IPS-18a (cell line): ENCODE results near the gene ATP9A.
"Not testable (repeated sequence)": the region's sequence is repeated elsewhere in the genome, so short reads cannot be mapped to it uniquely, and the experiment has no call there.

Experiments used
- H3K27ac ChIP-seq: one replicate; pipeline ENCODE4 v1.5.1; 2013; ENCODE audit warnings: low read length
- H3K27me3 ChIP-seq: one replicate; pipeline ENCODE4 v1.6.1; 2013; ENCODE audit warnings: mild to moderate bottlenecking, low read length; ENCODE audit not compliant: control insufficient read depth, insufficient read depth
- H3K36me3 ChIP-seq: one replicate; pipeline ENCODE4 v1.6.1; 2013; ENCODE audit warnings: low read depth, low read length; ENCODE audit not compliant: control insufficient read depth
- H3K4me1 ChIP-seq: one replicate; pipeline ENCODE4 v1.6.1; 2013; ENCODE audit warnings: low read depth, low read length; ENCODE audit not compliant: control insufficient read depth
- H3K4me3 ChIP-seq: one replicate; pipeline ENCODE4 v1.5.1; 2013; ENCODE audit warnings: low read length
- H3K9ac ChIP-seq: one replicate; pipeline ENCODE4 v1.6.1; 2013; ENCODE audit warnings: mild to moderate bottlenecking, low read length, moderate library complexity
- H3K9me3 ChIP-seq: one replicate; pipeline ENCODE4 v1.6.1; 2013; ENCODE audit warnings: low read depth, low read length; ENCODE audit not compliant: control insufficient read depth

ATP9A gene

GRCh38 chr20:51760905-51761546, 7.2 kb downstream of the ATP9A start:
- no peaks in the 10 kb centered on the region for H3K9me3 ChIP-seq
- H3K27me3 ChIP-seq: no peaks in the 10 kb centered on the region
- no peak overlapping the region for H3K9ac ChIP-seq
- H3K4me1 ChIP-seq: no peaks in the 10 kb centered on the region
- no peaks in the 10 kb centered on the region for H3K36me3 ChIP-seq
- H3K4me3 ChIP-seq: no peak overlapping the region
- no peak overlapping the region for H3K27ac ChIP-seq

DNA sequence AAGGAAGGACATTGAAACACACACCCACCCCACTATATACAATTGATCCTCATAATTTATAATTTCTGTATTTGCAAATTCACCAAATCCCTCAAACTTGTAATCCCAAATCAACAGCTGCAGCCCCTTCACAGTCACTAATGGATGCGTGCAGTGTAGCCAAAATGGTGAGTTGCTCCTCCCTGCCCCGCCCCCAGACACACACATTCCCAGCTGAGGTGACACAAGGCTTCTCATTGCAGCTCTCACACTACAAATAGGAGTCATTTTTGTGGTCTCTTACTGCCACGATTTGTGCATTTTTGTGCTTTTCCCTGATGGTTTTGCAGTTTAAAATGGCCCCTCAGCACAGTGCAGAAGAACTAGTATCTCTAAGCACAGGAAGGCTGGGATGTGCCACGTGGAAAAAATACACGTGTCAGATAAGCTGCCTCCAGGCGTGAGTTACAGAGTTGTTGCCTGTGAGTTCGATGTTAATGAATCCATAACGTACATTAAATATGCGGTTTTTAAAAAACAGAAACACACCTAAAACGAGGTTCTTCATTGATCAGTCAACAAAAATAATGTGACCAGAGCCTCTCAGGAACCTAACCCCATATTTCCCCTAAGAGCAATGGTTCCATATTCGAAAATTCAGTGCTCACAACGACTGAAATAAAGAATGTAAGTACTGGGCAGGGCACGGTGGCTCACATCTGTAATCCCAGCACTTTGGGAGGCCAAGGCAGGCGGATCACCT, 8.2 kb downstream of the ATP9A start:
- Histone ChIP-seq H3K36me3 (no peaks in the 10 kb centered on the region), H3K27ac (no peak overlapping the region), H3K4me1 (no peaks in the 10 kb centered on the region), H3K9me3 (no peaks in the 10 kb centered on the region), H3K9ac (no peak overlapping the region), H3K27me3 (no peaks in the 10 kb centered on the region), H3K4me3 (no peak overlapping the region)

DNA sequence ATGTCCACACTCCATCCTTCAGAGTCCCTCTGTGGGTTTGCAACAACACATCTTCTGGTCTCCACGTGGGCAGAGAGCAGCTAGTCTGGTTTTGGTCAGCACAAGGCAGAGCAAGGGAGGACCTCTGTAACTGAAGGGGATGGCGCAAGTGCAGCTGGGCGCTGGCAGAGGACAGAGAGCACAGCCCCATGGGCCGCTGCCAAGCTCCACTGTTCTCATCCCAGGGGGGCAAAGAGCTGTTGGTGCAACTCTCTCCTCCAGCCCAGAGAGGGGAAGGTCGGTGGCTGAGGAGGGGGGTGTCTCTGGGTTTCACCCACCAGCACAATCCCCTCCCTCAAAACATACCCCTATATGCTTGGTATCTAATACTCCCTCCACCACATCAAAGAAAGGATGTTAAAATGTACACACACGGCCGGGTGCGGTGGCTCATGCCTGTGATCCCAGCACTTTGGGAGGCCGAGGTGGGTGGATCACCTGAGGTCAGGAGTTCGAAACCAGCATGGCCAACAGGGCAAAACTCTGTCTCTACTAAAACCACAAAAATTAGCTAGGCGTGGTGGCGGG, 9.1 kb downstream of the ATP9A start:
- Histone ChIP-seq H3K4me3 (no peak overlapping the region), H3K36me3 (no peaks in the 10 kb centered on the region), H3K27me3 (no peaks in the 10 kb centered on the region), H3K9ac (no peak overlapping the region), H3K27ac (no peak overlapping the region), H3K9me3 (no peaks in the 10 kb centered on the region), H3K4me1 (no peaks in the 10 kb centered on the region)

GRCh38 chr20:51757226-51757625, 11.0 kb downstream of the ATP9A start:
- Histone ChIP-seq H3K27me3 (no peaks in the 10 kb centered on the region), H3K9ac (no peak overlapping the region), H3K27ac (no peak overlapping the region), H3K9me3 (no peaks in the 10 kb centered on the region), H3K36me3 (no peaks in the 10 kb centered on the region), H3K4me3 (no peak overlapping the region), H3K4me1 (no peaks in the 10 kb centered on the region)

- Histone ChIP-seq H3K36me3 (no peaks in the 10 kb centered on the region), H3K9me3 (no peaks in the 10 kb centered on the region), H3K4me3 (no peak overlapping the region), H3K27ac (no peak overlapping the region), H3K9ac (no peak overlapping the region), H3K4me1 (no peaks in the 10 kb centered on the region), H3K27me3 (no peaks in the 10 kb centered on the region)
These were observed 11.5 kb downstream of the ATP9A start for GRCh38 chr20:51756653-51757052.

DNA sequence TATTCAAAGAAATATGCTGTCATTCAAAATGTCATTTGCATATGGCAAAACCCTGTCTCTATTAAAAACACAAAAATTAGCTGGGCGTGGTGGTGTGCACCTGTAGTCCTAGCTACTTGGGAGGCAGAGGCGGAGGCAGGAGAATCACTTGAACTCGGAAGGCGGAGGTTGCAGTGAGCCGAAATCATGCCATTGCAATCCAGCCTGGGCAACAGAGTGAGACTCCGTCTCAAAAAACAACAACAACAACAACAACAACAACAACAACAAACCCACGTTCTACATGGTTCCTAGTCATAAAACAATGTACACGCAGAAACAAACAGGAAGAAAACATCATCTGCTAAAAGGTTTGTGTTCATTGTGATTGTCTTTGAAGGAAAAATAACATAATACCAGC, 15.0 kb downstream of the ATP9A start:
- not testable (repeated sequence) for H3K4me1 ChIP-seq, H3K9me3 ChIP-seq, H3K4me3 ChIP-seq, H3K27me3 ChIP-seq, H3K36me3 ChIP-seq, H3K9ac ChIP-seq, H3K27ac ChIP-seq

DNA sequence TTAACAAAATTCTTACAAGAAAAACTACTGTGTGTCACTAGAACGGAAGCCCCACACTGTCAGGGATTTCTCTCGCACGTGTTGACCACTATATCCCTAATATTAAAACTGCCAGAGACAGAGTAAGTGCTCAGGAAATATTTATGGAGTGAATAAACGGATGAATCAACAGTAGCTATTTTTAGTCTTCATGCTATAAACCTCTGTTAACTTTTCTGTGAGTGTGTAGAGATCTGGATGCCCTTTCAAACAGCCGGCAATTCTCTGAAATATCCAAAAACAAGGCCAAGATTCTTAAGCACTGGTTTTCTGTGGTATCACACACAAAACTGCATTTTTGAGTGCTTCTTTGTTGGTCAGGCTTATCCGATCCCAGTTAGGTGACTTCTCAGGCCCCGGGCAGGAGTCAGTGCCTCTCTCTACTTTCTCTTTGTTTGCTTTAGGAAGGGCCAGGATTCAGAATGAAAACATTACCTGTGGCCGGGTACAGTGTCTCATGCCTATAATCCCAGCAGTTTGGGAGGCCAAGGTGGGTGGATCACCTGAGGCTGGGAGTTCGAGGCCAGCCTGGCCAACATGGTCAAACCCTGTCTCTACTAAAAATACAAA, 15.7 kb downstream of the ATP9A start:
- no peak overlapping the region for H3K27ac ChIP-seq
- H3K36me3 ChIP-seq: no peaks in the 10 kb centered on the region
- no peaks in the 10 kb centered on the region for H3K9me3 ChIP-seq
- H3K27me3 ChIP-seq: no peaks in the 10 kb centered on the region
- H3K9ac ChIP-seq: no peak overlapping the region
- H3K4me1 ChIP-seq: no peaks in the 10 kb centered on the region
- H3K4me3 ChIP-seq: no peak overlapping the region

DNA sequence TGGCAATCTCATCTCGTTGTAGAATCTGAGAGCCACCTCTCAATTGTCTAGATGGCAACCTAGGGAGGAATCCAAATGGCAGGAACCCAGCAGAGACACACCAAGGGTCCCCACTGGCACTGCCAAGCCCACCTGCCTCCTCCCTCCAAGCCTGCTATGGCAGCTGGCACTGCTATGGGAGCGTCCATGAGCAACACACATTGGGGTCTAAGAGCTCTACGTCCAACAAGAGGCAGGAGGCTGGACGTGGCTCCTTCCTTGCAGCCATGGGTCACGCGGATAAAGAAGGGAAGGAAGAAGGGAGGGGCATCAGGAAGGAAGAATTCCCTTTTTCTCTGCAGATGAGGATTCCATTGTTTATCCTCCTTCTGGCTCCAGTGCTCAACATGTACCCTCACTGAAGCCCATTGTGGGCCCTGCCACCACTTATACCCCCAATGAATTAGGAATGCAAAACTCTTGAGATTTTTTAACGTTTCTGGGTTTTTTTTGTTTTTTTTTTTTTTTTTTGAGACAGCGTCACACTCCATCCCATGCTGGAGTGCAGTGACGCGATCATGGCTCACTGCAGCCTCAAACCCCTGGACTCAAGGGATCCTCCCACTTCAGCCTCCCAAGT, 17.3 kb downstream of the ATP9A start:
- Histone ChIP-seq H3K36me3 (no peaks in the 10 kb centered on the region), H3K9ac (no peak overlapping the region), H3K9me3 (no peaks in the 10 kb centered on the region), H3K27ac (no peak overlapping the region), H3K27me3 (no peaks in the 10 kb centered on the region), H3K4me1 (no peaks in the 10 kb centered on the region), H3K4me3 (no peak overlapping the region)

DNA sequence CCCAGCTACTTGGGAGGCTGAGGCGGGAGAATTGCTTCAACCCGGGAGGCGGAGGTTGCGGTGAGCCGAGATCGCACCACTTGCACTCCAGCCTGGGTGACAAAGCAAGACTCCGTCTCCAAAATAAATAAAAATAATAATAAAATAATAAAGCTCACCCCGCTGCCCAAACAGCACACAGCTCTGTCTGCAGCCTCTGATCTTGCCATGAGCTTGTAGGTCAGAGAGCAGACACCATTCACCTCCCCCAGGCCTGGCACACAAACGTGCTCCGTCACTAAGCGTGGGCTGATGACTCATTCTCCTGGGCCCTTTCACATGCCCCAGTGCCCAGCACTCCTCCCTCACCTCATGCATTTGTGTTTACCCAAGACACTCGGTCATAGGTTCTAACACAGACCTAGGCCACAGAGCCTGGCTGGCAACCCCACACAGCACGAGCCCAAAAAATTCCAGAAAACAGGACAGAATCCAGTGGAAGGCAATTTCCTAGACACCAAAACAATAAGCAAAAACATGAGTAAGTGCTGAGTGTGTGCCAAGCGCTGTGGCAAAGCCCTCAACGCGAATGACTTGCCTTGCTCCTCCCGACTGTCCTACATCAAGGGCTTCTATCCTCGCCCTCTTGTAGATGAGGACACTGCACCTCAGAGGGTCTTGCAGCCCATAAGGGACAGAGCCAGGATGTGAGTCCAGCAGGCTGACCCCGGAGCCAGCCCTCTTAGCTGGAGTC, 18.0 kb downstream of the ATP9A start:
- Histone ChIP-seq H3K27me3 (no peaks in the 10 kb centered on the region), H3K4me3 (no peak overlapping the region), H3K36me3 (no peaks in the 10 kb centered on the region), H3K9ac (no peak overlapping the region), H3K4me1 (no peaks in the 10 kb centered on the region), H3K9me3 (no peaks in the 10 kb centered on the region), H3K27ac (no peak overlapping the region)

- no peaks in the 10 kb centered on the region for H3K36me3 ChIP-seq
- H3K27me3 ChIP-seq: no peaks in the 10 kb centered on the region
- H3K4me3 ChIP-seq: no peak overlapping the region
- H3K9ac ChIP-seq: no peak overlapping the region
- no peaks in the 10 kb centered on the region for H3K4me1 ChIP-seq
- H3K9me3 ChIP-seq: no peaks in the 10 kb centered on the region
- H3K27ac ChIP-seq: no peak overlapping the region
These were observed 18.5 kb downstream of the ATP9A start for GRCh38 chr20:51749674-51750036.
